A549 (cell line): ENCODE results near the gene PDCD4. TPM values are rescaled to one million over a fixed set of nuclear protein-coding genes. Genes with fewer than 3 reads are reported as not detected.

Experiments
- ATAC-seq, 2 experiments: fragments of 200-7000 bp in 1 of 2; fragments of >200 bp in 1 of 2; cut with Nextera tagmentation in 1 of 2; cut with Tn5 transposase in 1 of 2; 3 replicates each; pipeline versions ENCODE4 v1.8.0 to v1.9.1; 2018 to 2020; ENCODE audit warnings: mild to moderate bottlenecking in 1 of 2, moderate library complexity in 1 of 2
- CTCF ChIA-PET: fragments of 300-600 bp; sonication (Branson Sonifier 250); formaldehyde crosslinking; extraction: SDS; loops from one replicate; lab custom pipeline; 2021; ENCODE audit warnings: antibody characterized with exemption, inconsistent platforms; lab: Yijun Ruan, JAX
- POLR2A ChIA-PET: fragments of 350-600 bp; formaldehyde crosslinking; extraction: SDS; loops from one replicate; lab custom pipeline; 2021; ENCODE audit warnings: antibody characterized with exemption, inconsistent platforms; lab: Yijun Ruan, JAX
- DNase-seq, 2 experiments: peaks; one replicate each; pipeline versions ENCODE4 v3.0.0 to v3.0.0-alpha.2; 2011 to 2016; ENCODE audit warnings: low read depth in 1 of 2, low spot score in 1 of 2
- FAIRE-seq: peaks from 2 replicates; lab custom pipeline; 2011; peaks lifted over from hg19 to GRCh38; lab: Jason Lieb, UNC
- H3K27ac ChIP-seq, 2 experiments: fragments of >200 bp; sonication (Bioruptor Twin); formaldehyde crosslinking; 3 replicates each; pipeline ENCODE4 v1.5.1; 2016 to 2017
- H3K4me1 ChIP-seq: fragments of >200 bp; sonication (Bioruptor Twin); formaldehyde crosslinking; 3 replicates; pipeline ENCODE4 v1.6.1; 2016
- H3K4me2 ChIP-seq: fragments of >200 bp; sonication (Bioruptor Twin); formaldehyde crosslinking; 3 replicates; pipeline ENCODE4 v1.6.1; 2016
- H3K4me3 ChIP-seq: fragments of >200 bp; sonication (Bioruptor Twin); formaldehyde crosslinking; 3 replicates; pipeline ENCODE4 v1.5.1; 2016
- H3K9me3 ChIP-seq: fragments of >200 bp; sonication (Bioruptor Twin); formaldehyde crosslinking; 3 replicates; pipeline ENCODE4 v1.6.1; 2016
- CHD2 ChIP-seq: fragments of 150-350 bp; IDR thresholded peaks from 2 replicates; pipeline ENCODE4 v1.6.1; 2014; ENCODE audit warnings: low read length; ENCODE audit not compliant: partially characterized antibody
- CTCF ChIP-seq: fragments of >200 bp; sonication (Bioruptor Twin); formaldehyde crosslinking; IDR thresholded peaks from 3 replicates; pipeline ENCODE4 v1.5.1; 2016
- EHMT2 ChIP-seq: fragments of 200-600 bp; sonication (generic); IDR thresholded peaks from 2 replicates; pipeline ENCODE4 v1.6.1; 2016; ENCODE audit warnings: antibody characterized with exemption, low read depth, mild to moderate bottlenecking, moderate library complexity
- EP300 ChIP-seq, 2 experiments: fragments of >200 bp; sonication (Bioruptor Twin); formaldehyde crosslinking; IDR thresholded peaks; 2 replicates in 1 of 2; 3 replicates in 1 of 2; pipeline ENCODE4 v1.6.1; 2016 to 2017
- FOSB ChIP-seq: fragments of 250-450 bp; sonication (Bioruptor Pico); IDR thresholded peaks from 2 replicates; pipeline ENCODE4 v1.5.0; 2020; ENCODE audit warnings: mild to moderate bottlenecking, moderate library complexity
- HEYL ChIP-seq: fragments of 250-450 bp; sonication (Bioruptor Pico); IDR thresholded peaks from 2 replicates; pipeline ENCODE4 v1.8.0; 2021; ENCODE audit warnings: mild to moderate bottlenecking, moderate library complexity
- HOXB13 ChIP-seq: fragments of 250-450 bp; sonication (Bioruptor Pico); IDR thresholded peaks from 2 replicates; pipeline ENCODE4 v1.5.0; 2020; ENCODE audit warnings: low read depth, mild to moderate bottlenecking, moderate library complexity
- HOXB5 ChIP-seq: fragments of 250-450 bp; sonication (Bioruptor Pico); IDR thresholded peaks from 2 replicates; pipeline ENCODE4 v1.5.0; 2020; ENCODE audit warnings: mild to moderate bottlenecking, moderate library complexity
- KDM5A ChIP-seq: fragments of 200-600 bp; sonication (generic); IDR thresholded peaks from 2 replicates; pipeline ENCODE4 v1.6.1; 2016; ENCODE audit warnings: antibody characterized with exemption, mild to moderate bottlenecking
- MAZ ChIP-seq: fragments of 150-350 bp; IDR thresholded peaks from 2 replicates; pipeline ENCODE4 v1.6.1; 2014; ENCODE audit warnings: antibody characterized with exemption, low read depth, low read length, borderline replicate concordance
- PHF8 ChIP-seq: fragments of 200-600 bp; sonication (generic); IDR thresholded peaks from 2 replicates; pipeline ENCODE4 v1.6.1; 2016; ENCODE audit warnings: low read depth, mild to moderate bottlenecking, antibody characterized with exemption, moderate library complexity, borderline replicate concordance
- SREBF2 ChIP-seq: fragments of 450-650 bp; IDR thresholded peaks from 2 replicates; pipeline ENCODE4 v1.6.1; 2014; ENCODE audit warnings: mild to moderate bottlenecking, moderate library complexity
- WGBS: methylation state at CpG from one replicate; pipeline ENCODE4 v1.1.6; 2017; ENCODE audit errors: missing lambda C conversion rate; 5-methylcytosine and 5-hydroxymethylcytosine counted together
- polyA plus RNA-seq, 4 experiments: library from polyadenylated mRNA; depleted of rRNA in 3 of 4; stranded (reverse); fragments of >200 nt; fragmentation: RNase III in 1 of 4; extraction: RNeasy Plus Mini Kit Qiagen cat#74134 plus additional on column Dnase treatment in 1 of 4; gene quantifications; 2 replicates in 3 of 4; 3 replicates in 1 of 4; pipeline ENCODE4 v1.2.3, GENCODE V29; 2011 to 2017
- TF ChIP-seq, protein P1 (sequence below): fragments of 200-600 bp; sonication (generic); IDR thresholded peaks from 2 replicates; pipeline ENCODE4 v1.6.1; 2016; ENCODE audit warnings: antibody characterized with exemption, mild to moderate bottlenecking, moderate library complexity
- TF ChIP-seq, protein P2 (sequence below): fragments of 150-350 bp; IDR thresholded peaks from 2 replicates; pipeline ENCODE4 v1.6.1; 2014; ENCODE audit warnings: low read depth, mild to moderate bottlenecking, low read length

The PDCD4 gene
- polyA plus RNA-seq, 2 of the 4 experiments (the other 2 are of a cell fraction): 42.7 to 71.4 TPM

- no peak for FAIRE-seq
- Histone ChIP-seq H3K4me2 (no peak overlapping the region), H3K27ac (no peak overlapping the region), H3K9me3 (no peaks in the 10 kb centered on the region), H3K4me1 (peaks cover 12% of the 10 kb centered on the region; the same call in 2 of the 3 replicates), H3K4me3 (no peak overlapping the region)
- TF ChIP-seq HOXB5 (CRISPR knock-in tag) (no peak), HOXB13 (CRISPR knock-in tag) (no peak)
- CTCF ChIA-PET: no interaction called here
- ATAC-seq: no peak
- no peak for DNase-seq
- POLR2A ChIA-PET: no interaction called here
Observed at GRCh38 chr10:110853921-110854605, 17.7 kb upstream of the PDCD4 start.

DNA sequence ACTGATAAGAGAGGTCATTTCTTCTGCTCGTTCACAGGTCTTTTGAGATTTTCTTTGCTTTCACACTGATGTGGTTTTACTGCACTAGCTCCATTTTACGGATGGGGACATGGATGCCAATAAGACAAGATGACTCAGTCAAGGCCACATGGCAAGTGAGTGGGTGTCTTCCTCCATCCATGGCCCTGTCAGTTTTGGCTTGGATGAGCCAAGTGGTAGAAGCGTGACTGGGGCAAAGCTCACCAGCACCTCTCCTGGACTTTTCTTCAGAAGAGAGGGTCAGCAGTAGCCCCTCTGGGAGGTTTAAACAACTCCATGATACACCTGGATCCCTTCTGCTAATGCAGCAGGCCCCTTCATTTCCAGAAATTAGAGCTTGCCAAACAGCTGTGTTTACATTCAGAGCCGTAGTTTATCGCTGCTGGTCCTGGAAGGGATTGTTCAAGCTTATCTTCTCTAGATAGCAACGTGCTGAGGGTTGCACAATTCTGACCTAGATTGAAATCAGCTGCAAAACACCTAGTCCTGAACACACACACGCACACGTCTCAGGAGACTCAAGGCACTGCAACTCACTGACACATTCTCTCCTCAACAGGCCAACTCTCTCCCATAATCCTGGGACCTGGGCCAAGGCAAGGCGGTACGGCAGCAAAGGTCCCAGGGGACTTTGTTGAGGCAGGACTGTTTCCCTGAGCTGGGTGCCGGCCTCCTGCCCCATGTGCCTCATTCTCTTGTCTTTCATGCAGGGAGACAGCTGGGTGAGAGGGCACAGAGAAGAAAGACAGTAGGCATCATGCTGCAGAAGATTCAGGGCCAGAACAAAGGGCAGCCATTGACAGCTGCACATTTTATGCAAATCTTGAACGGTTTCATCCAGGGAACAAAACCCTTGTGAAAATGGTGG is 14.2 kb upstream of the PDCD4 start:
- H3K9me3 ChIP-seq: no peaks in the 10 kb centered on the region
- peaks cover 10% of the 10 kb centered on the region; the same call in 2 of the 3 replicates for H3K4me1 ChIP-seq
- TF ChIP-seq, protein P1, sequence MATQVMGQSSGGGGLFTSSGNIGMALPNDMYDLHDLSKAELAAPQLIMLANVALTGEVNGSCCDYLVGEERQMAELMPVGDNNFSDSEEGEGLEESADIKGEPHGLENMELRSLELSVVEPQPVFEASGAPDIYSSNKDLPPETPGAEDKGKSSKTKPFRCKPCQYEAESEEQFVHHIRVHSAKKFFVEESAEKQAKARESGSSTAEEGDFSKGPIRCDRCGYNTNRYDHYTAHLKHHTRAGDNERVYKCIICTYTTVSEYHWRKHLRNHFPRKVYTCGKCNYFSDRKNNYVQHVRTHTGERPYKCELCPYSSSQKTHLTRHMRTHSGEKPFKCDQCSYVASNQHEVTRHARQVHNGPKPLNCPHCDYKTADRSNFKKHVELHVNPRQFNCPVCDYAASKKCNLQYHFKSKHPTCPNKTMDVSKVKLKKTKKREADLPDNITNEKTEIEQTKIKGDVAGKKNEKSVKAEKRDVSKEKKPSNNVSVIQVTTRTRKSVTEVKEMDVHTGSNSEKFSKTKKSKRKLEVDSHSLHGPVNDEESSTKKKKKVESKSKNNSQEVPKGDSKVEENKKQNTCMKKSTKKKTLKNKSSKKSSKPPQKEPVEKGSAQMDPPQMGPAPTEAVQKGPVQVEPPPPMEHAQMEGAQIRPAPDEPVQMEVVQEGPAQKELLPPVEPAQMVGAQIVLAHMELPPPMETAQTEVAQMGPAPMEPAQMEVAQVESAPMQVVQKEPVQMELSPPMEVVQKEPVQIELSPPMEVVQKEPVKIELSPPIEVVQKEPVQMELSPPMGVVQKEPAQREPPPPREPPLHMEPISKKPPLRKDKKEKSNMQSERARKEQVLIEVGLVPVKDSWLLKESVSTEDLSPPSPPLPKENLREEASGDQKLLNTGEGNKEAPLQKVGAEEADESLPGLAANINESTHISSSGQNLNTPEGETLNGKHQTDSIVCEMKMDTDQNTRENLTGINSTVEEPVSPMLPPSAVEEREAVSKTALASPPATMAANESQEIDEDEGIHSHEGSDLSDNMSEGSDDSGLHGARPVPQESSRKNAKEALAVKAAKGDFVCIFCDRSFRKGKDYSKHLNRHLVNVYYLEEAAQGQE: no peak
- TF ChIP-seq MAZ (no peak), CHD2 (no peak), HEYL (CRISPR knock-in tag) (no peak), PHF8 (no peak), FOSB (no peak), EHMT2 (no peak), EP300 (IDR thresholded peaks at IDR 0.05) (no peak), SREBF2 (no peak), KDM5A (no peak), HOXB13 (CRISPR knock-in tag) (no peak), CTCF (no peak)
- TF ChIP-seq, protein P2, sequence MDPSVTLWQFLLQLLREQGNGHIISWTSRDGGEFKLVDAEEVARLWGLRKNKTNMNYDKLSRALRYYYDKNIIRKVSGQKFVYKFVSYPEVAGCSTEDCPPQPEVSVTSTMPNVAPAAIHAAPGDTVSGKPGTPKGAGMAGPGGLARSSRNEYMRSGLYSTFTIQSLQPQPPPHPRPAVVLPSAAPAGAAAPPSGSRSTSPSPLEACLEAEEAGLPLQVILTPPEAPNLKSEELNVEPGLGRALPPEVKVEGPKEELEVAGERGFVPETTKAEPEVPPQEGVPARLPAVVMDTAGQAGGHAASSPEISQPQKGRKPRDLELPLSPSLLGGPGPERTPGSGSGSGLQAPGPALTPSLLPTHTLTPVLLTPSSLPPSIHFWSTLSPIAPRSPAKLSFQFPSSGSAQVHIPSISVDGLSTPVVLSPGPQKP: no peak
- POLR2A ChIA-PET: interaction anchor here (1.5 kb wide), 1 partner anchor 14 kb away, joined by 5 read pairs; the partner anchor contains the start of gene PDCD4
- WGBS: 76% methylated on average over 10 of the region's 12 CpGs
- CTCF ChIA-PET: interaction anchor here (0.9 to 3.1 kb wide), 5 partner anchors 14 to 111 kb away, joined by 3 to 12 read pairs (median 4); no protein-coding TSS in a partner anchor
- no peak overlapping the region for H3K27ac ChIP-seq
- no peak overlapping the region for H3K4me3 ChIP-seq
- no peak for ATAC-seq
- no peak for FAIRE-seq
- no peak overlapping the region for H3K4me2 ChIP-seq
- no peak for DNase-seq
